ENCODE results near the gene LRRC3. TPM values are rescaled to one million over a fixed set of nuclear protein-coding genes. Genes with fewer than 3 reads are reported as not detected.

Gene LRRC3
- total and polyA plus RNA-seq, 2 of the 8 experiments (the other 6 are each of a cell fraction or from before 2014, with no cell fraction given) = 3.1 to 5.4 TPM

DNA sequence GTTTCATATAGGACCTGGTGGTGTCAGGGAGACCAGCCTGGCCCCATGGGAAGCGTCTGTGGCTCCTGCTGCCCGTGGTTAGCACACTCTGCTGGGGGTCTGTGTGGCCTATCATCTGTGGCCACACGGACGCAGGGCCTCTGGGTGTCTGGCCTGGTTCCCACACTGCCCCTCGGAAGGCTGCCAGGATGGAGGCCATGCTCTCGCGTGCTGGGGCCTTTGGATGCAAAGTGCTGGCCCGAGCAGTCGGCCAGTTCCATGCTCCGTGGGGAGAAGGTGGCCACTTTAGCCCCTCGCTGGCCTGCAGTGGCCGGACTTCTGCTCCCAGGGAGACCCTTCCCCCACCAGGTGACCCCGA, 20.8 kb upstream of the LRRC3 start:
- H4K91ac ChIP-seq (replicated peaks; ENCODE audit: insufficient read length, low read length) = no peak overlapping the region
- H3K4ac ChIP-seq (replicated peaks; ENCODE audit: insufficient read length, low read depth, low read length) = no peak overlapping the region
- H3K79me2 ChIP-seq (ENCODE audit: control insufficient read depth in 1 of 2, insufficient read depth in 2 of 2, low read length in 2 of 2) = no peaks in the 10 kb centered on the region
- no peak overlapping the region for H2BK12ac ChIP-seq (ENCODE audit: low read depth, low read length)
- peaks cover 0 to 4% of the 10 kb centered on the region in 2 experiments; a peak in 1 of 4 replicates for H3K9me3 ChIP-seq (ENCODE audit: insufficient read depth in 2 of 2, low read depth in 1 of 2, low read length in 1 of 2)
- no peak overlapping the region for H3K56ac ChIP-seq (replicated peaks; ENCODE audit: insufficient read length, low read depth, low read length)
- no peak overlapping the region for H2BK20ac ChIP-seq (ENCODE audit: low read length)
- no peaks in the 10 kb centered on the region for H3K27me3 ChIP-seq (replicated peaks in 1 of 4; ENCODE audit: control insufficient read depth in 3 of 4, extremely low read depth in 1 of 4, insufficient read depth in 3 of 4, low read length in 3 of 4)
- H3K79me1 ChIP-seq (ENCODE audit: low read depth, low read length) = no peaks in the 10 kb centered on the region
- no peak overlapping the region for H2BK5ac ChIP-seq (ENCODE audit: low read depth, low read length)
- H3K23me2 ChIP-seq (ENCODE audit: low read depth, low read length) = 0 out of 2 replicates have a peak, but pooled peaks cover 1% of the 10 kb centered on the region
- H2AK5ac ChIP-seq (ENCODE audit: low read depth, low read length) = no peak overlapping the region
- no peak overlapping the region for H3K9ac ChIP-seq (replicated peaks in 1 of 4; ENCODE audit: extremely low read depth in 1 of 4, low read depth in 3 of 4, low read length in 3 of 4)
- H4K5ac ChIP-seq (ENCODE audit: insufficient read length, low read depth, low read length) = no peak overlapping the region
- H3K18ac ChIP-seq (ENCODE audit: extremely low read depth, low read length) = no peak overlapping the region
- ChIA-PET POLR2A (ENCODE audit: partially characterized antibody) (no interaction called here), CTCF (ENCODE audit: partially characterized antibody) (no interaction called here)
- H3K4me1 ChIP-seq (replicated peaks in 1 of 4; ENCODE audit: control insufficient read depth in 3 of 4, insufficient read depth in 4 of 4, low read length in 3 of 4) = no peaks in the 10 kb centered on the region; a peak in 1 of 7 replicates
- H4K20me1 ChIP-seq (replicated peaks in 1 of 2; ENCODE audit: control insufficient read depth in 1 of 2, insufficient read depth in 2 of 2, low read length in 2 of 2) = no peaks in the 10 kb centered on the region
- H3K14ac ChIP-seq (ENCODE audit: insufficient read length) = no peak overlapping the region
- FAIRE-seq (no peak), DNase-seq (ENCODE audit: low read depth in 1 of 2, low spot score in 2 of 2) (peak in 1 of 2 experiments; percentile 20)
- TF ChIP-seq POLR2AphosphoS5 (IDR thresholded peaks at IDR 0.05; ENCODE audit: low read depth, low read length) (no peak), HDAC6 (IDR thresholded peaks at IDR 0.05; ENCODE audit: low read depth, low read length) (no peak), KDM5A (IDR thresholded peaks at IDR 0.05; ENCODE audit: low read length) (no peak), SRF (IDR thresholded peaks at IDR 0.05; ENCODE audit: low read depth, low read length) (no peak), CBX5 (IDR thresholded peaks at IDR 0.05; ENCODE audit: low read depth, low read length) (no peak), RNF2 (IDR thresholded peaks at IDR 0.05; ENCODE audit: borderline replicate concordance, low read depth, low read length, missing control alignments, poor library complexity, severe bottlenecking) (no peak)
- WGBS, 2 experiments (ENCODE audit: extremely low coverage in 1 of 2, insufficient coverage in 1 of 2, insufficient read length in 1 of 2, insufficient replicate concordance in 2 of 2, low coverage in 1 of 2, low lambda C conversion rate in 2 of 2, missing lambda C conversion rate in 1 of 2) = 87% methylated on average over 12 of the region's 13 CpGs; no CpG with 5 or more reads in 1 of the 2 experiments
- no peak overlapping the region for H4K8ac ChIP-seq (ENCODE audit: extremely low read depth, insufficient read depth, low read length)
- H3K4me3 ChIP-seq (ENCODE audit: extremely low read depth in 1 of 4, insufficient read depth in 2 of 4, low read depth in 3 of 4, low read length in 4 of 4) = no peak overlapping the region
- H3K4me2 ChIP-seq (ENCODE audit: insufficient read depth in 1 of 2, low read depth in 2 of 2, low read length in 2 of 2) = no peak overlapping the region
- no peak overlapping the region for H3K27ac ChIP-seq (ENCODE audit: low read depth, low read length)
- H2BK15ac ChIP-seq (ENCODE audit: low read length) = no peak overlapping the region
- no peak overlapping the region for H3K23ac ChIP-seq (ENCODE audit: insufficient read length)
- no peak overlapping the region for H2AFZ ChIP-seq (ENCODE audit: low read length)
- no peak overlapping the region for H2BK120ac ChIP-seq (replicated peaks; ENCODE audit: low read depth, low read length)
- H3K36me3 ChIP-seq (ENCODE audit: control insufficient read depth in 2 of 4, insufficient read depth in 4 of 4, low read length in 3 of 4) = no peaks in the 10 kb centered on the region

Measured in H1 (cell line).